HPDE6-E6E7 (cell line): ENCODE measurements around the gene AMMECR1.
"Not testable (repeated sequence)": the region's sequence is repeated elsewhere in the genome, so short reads cannot be mapped to it uniquely, and the experiment has no call there.

Experiments
- DNase-seq: peaks from one replicate; pipeline ENCODE4 v3.0.0; 2011; ENCODE audit warnings: missing footprints; ENCODE audit errors: extremely low spot score

The AMMECR1 gene

GRCh38 chrX:110317820-110318663 lies at the start of gene AMMECR1:
TSS of gene AMMECR1 (minus strand) at chrX:110318085. CDS start at chrX:110318071, 14 bp downstream.
- peak; percentile 43 for DNase-seq

GRCh38 chrX:110363244-110363643 lies 45.4 kb upstream of the AMMECR1 start:
- DNase-seq: no peak

DNA sequence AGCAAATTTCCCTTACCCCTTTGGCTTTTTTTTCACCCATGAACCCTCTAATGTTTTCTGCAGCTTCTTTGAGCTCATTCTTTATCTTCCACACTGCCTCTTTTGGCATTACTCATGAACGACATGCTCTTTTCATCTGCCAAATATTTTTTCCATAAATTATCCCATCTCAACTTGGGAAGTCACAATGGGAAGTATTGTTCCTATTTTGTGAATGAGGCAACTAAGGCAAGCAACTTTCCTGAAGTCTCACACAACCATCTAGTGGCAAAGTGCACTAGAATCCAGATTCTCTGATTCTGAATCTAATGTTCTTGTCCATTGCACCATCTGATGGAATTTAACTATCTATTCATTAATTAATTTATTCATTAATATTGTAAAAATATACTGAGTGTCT lies 41.4 kb upstream of the AMMECR1 start:
- no peak for DNase-seq

- no peak for DNase-seq
Measured at GRCh38 chrX:110358548-110358947, 40.7 kb upstream of the AMMECR1 start, which contains the start of gene RTL9. TSS of gene RTL9 (plus strand) at chrX:110358848. CDS start at chrX:110450618, 91,770 bp downstream.

DNA sequence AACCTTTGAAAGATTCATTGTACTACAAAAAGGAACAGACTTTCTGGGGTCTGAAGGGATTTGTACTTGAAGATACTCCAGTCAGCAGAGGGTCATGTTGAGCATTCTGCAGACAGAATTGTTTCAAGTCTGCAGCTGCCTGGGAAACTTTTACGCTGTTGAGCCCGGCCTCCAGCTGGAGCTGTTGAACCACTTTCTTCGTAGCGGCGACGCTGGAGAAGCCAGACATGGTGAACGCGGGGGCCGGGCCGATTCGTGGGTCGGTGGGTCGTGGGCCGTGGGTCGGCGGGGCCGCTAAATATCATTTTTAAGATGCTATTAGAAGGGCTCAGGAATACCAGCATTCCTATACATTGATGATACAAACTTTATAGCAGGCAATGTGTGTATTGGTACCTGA lies 28.8 kb upstream of the AMMECR1 start:
- DNase-seq: no peak

DNA sequence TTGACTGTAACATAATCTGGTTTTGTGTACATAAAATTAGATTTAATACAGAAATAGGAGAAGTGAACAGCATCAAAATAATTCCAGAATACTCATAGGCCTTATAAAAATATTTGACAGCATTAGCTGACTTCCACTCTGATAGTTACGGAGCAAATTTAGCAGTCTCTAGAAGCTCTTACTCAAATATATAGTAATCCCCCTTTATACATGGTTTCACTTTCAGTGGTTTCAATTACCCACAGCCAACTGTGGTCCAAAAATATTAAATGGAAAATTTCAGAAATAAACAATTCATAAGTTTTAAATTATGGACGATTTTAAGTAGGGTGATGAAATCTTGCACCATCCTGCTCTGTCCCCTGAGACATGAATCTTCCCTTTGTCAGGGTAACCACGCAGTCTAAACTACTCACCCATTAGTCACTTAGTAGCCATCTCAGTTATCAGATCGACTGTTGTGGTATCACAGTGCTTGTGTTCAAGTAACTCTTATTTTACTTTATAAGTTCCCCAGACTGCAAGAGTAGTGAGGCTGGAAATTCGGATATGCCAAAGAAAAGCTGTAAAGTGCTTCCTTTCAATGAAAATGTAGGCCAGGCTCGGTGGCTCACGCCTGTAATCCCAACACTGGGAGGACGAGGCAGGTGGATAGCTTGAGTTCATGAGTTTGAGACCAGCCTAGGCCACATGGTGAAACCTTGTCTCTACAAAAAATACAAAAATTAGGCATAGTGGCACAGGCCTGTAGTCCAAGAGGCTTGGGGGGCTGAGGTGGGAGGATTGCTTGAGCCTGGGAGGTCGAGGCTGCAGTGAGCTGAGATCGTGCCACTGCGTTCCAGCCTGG lies 23.5 kb upstream of the AMMECR1 start:
- DNase-seq: no peak

DNA sequence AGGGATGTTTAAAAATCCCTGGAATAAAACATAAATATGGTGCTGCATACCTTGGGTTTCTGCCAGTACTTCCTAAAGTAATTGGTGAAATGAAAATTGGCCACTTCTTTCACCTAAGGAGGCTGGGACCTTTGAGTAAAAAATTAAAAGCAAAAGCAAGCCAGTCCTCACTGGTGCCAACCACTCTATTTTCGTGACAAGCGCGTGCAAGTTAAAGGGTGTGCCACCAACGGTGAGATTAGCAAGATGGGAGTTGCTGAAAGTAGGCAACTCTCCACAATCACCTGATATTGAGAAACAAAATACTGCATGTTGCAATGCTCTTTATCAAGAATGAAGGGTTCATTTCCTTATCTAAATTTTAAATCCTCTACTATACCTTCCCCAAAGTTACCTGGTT lies 21.1 kb upstream of the AMMECR1 start:
- DNase-seq: no peak

GRCh38 chrX:110333458-110333857 lies 15.6 kb upstream of the AMMECR1 start:
- DNase-seq: not testable (repeated sequence)

DNA sequence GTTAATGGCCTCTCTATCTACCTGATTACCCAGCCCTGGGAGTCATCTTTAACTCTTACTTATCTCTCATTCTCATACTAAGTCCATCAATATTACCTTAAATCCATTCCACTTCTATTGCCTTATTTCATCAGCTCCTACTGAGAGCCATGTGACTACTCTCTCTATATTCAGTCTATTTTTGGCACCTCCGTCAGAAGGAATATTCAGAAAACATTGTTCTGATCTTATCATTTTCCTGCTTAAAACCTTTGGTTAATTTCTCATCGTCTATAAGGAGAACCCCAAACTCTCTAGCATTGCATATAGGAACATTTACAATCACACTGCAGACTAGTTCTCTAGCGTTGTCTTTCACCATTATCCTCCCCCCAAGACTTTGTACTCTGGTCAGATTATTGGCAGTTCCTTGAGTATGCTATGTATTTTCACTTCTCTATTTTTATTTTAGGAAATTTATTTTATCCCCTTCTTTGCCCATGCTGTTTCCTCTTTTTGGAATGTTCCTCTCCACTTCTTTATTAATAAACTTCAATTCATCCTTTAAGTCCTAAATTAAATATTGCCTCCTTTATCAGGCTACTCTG lies 13.7 kb upstream of the AMMECR1 start:
- no peak for DNase-seq

DNA sequence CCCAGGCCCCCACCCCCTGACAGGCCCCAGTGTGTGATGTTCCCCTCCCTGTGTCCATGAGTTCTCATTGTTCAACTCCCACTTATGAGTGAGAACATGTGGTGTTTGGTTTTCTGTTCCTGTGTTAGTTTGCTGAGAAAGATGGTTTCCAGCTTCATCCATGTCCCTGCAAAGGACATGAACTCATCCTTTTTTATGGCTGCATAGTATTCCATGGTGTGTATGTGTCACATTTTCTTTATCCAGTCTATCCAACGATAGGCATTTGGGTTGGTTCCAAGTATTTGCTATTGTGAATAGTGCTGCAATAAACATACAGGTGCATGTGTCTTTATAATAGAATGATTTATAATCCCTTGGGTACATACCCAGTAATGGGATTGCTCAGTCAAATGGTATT lies 10.7 kb upstream of the AMMECR1 start:
- DNase-seq: not testable (repeated sequence)

DNA sequence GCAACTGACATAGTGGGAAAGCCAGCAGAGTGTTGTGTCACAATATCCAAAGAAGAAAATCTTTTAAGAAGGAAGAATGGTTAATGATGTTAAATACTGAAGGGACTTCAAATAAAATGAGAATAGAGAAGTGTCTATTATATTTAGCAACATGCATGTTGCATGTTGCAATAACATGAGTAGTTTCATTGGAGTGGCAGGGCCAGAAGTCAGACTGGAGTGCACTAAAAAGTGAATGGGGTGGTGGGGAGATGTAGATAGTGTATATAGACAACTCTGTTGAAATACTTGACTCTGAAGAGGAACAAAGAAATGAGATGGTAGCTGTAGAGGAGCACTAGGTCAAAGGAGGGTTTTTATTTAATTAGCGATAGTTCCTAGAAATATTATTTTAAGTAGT lies 9.5 kb upstream of the AMMECR1 start:
- no peak for DNase-seq

- DNase-seq: no peak
Measured at GRCh38 chrX:110326712-110327111, 8.8 kb upstream of the AMMECR1 start.

- DNase-seq: no peak
Measured at GRCh38 chrX:110322603-110323002, 4.7 kb upstream of the AMMECR1 start.

DNA sequence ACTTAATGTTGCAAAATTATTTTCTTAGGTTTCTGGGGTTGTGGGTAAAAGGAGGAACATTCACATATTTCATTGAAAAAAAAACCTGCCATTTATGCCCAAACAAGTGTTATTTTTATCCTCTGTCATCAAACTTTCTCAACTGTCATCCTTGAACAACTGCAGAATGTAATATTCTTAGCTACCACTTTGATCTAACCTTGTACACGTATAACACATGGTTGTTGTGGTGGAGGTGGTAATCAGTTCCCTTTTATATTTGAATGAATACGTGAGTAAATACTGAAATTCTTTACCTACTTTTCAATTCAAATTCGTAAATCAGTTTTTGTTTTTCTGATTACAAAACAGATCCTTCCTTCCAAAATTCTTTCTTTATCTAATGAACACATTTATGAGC lies 3.8 kb upstream of the AMMECR1 start:
- DNase-seq: no peak

DNA sequence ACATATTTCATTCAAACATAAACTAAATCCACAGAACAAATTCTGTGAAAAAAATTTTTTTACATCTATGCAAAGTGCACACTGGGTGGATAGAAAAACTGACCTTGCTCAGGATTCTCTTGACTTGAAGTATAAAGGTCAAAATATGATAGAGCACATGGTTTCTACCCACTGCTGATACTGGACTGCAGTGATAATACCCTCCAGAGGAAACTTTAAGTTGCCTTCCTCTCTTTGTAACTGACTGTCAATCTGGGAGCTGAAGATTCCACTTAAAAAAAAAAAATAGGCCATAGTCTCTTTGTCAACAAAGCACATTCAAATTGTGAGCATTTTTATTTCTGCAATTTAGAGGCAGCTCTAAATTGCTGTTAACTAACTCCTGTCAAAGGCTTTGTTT lies 3.2 kb upstream of the AMMECR1 start:
- DNase-seq: no peak

GRCh38 chrX:110320381-110320987 lies 2.6 kb upstream of the AMMECR1 start:
- no peak for DNase-seq

DNA sequence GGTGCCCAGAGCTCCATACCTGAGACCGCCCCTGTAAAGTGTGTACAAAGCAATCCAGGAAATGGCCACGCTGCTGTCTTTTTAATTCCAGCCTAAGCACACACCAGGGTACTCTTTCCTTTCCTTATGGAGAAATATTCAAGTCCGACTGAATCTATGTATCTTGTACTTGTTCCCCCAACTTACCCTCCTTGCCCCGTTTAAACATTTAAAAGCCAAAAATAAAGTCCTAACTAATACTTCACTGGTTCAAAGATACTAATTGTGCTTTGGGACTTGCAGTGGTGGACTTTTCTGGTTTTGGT lies 731 bp upstream of the AMMECR1 start:
- DNase-seq: no peak

GRCh38 chrX:110317061-110317819 lies 645 bp downstream of the AMMECR1 start:
- DNase-seq: peak; percentile 9

DNA sequence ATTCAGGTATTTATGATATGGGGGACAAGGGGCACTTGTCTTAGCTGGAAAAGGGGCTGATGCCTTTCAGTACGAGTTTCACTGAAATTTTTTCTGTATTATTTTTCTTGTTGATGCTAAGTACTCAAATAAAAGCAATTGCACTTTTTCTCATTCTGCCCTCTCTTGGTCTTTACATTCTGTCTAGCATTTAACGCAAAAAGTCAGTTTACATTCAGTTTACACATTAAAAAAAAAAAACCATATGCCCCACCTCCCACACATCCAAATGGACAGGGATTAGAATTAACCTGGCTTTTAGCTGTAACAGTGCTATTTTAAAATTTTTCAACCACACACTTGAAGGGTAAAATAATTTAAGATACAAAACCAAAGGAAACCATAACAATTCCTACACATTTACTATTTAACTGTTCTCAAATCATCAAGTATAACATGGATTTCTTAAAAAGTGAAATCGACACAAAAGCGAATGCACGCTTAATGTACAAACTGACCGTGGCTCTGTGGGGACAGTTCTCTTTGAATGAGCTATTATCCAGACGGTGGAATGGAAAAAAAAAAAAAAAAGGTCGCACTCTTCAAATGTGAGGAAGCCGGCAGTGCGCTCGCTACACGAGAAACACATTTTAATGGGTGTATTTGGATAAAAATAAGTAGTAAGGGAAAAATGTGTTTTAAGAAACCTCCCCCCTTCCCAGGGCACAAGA lies 1.4 kb downstream of the AMMECR1 start:
- no peak for DNase-seq

GRCh38 chrX:110315551-110315950 lies 2.3 kb downstream of the AMMECR1 start:
- DNase-seq: no peak
